Measurements from ENCODE around the gene TRIM5. TPM values are rescaled to one million over a fixed set of nuclear protein-coding genes. Genes with fewer than 3 reads are reported as not detected.
A peak's percentile ranks its signal among the peaks of the same experiment; 100 is the strongest.

Gene TRIM5
- total RNA-seq, 1 donor from 2014 or later: 45.1 TPM

- Histone ChIP-seq H3K9me3 (no peaks in the 10 kb centered on the region), H3K27me3 (no peaks in the 10 kb centered on the region), H3K36me3 (peaks cover 6 to 30% of the 10 kb centered on the region in 2 donors), H3K4me3 (no peak overlapping the region), H3K27ac (no peak overlapping the region), H3K4me1 (no peaks in the 10 kb centered on the region)
- TF ChIP-seq CTCF (IDR thresholded peaks at IDR 0.05): no peak
- intact Hi-C loops (cut with DNase I): no loop called here
- no peak for DNase-seq (ENCODE audit: low spot score in 2 of 2)
These were observed 52.8 kb downstream of the TRIM5 start for GRCh38 chr11:5631969-5632635.

GRCh38 chr11:5631417-5631816, 53.5 kb downstream of the TRIM5 start:
- H3K36me3 ChIP-seq: peaks cover 6 to 29% of the 10 kb centered on the region in 2 donors
- H3K27ac ChIP-seq: no peak overlapping the region
- H3K27me3 ChIP-seq: no peaks in the 10 kb centered on the region
- DNase-seq (ENCODE audit: low spot score in 2 of 2): no peak
- TF ChIP-seq CTCF (IDR thresholded peaks at IDR 0.05): no peak
- no peaks in the 10 kb centered on the region for H3K9me3 ChIP-seq
- no peak overlapping the region for H3K4me3 ChIP-seq
- intact Hi-C loops (cut with DNase I): no loop called here
- no peaks in the 10 kb centered on the region for H3K4me1 ChIP-seq

- DNase-seq (ENCODE audit: low spot score in 2 of 2): no peak
- Histone ChIP-seq H3K36me3 (no peaks in the 10 kb centered on the region), H3K27ac (no peak overlapping the region), H3K4me1 (peaks cover 0 to 18% of the 10 kb centered on the region in 2 donors), H3K9me3 (no peaks in the 10 kb centered on the region), H3K27me3 (no peaks in the 10 kb centered on the region), H3K4me3 (peak overlapping the region in 1 of 2 donors; percentile 68)
- intact Hi-C loops (cut with DNase I): no loop called here
- TF ChIP-seq CTCF (IDR thresholded peaks at IDR 0.05): no peak
These were observed 58.7 kb downstream of the TRIM5 start for GRCh38 chr11:5626196-5626595.

- DNase-seq (ENCODE audit: low spot score in 2 of 2): no peak
- no peaks in the 10 kb centered on the region for H3K27me3 ChIP-seq
- no peaks in the 10 kb centered on the region for H3K36me3 ChIP-seq
- no peak for TF ChIP-seq CTCF (IDR thresholded peaks at IDR 0.05)
- peak overlapping the region; percentile 62 to 68 for H3K4me3 ChIP-seq
- H3K9me3 ChIP-seq: no peaks in the 10 kb centered on the region
- intact Hi-C loops (cut with DNase I): loop anchor here (2.0 kb wide), 1 partner anchor 24 kb away; no protein-coding TSS in a partner anchor
- peak overlapping the region in 1 of 2 donors; percentile 50 for H3K27ac ChIP-seq
- H3K4me1 ChIP-seq: peaks cover 0 to 24% of the 10 kb centered on the region in 2 donors
These were observed 59.6 kb downstream of the TRIM5 start for GRCh38 chr11:5625281-5625680.

- H3K27me3 ChIP-seq: no peaks in the 10 kb centered on the region
- no peaks in the 10 kb centered on the region for H3K9me3 ChIP-seq
- peak in 1 of 2 donors; percentile 69 for DNase-seq (ENCODE audit: low spot score in 2 of 2)
- intact Hi-C loops (cut with DNase I): loop anchor here (2.0 to 5.0 kb wide), 2 partner anchors 24 to 58 kb away; no protein-coding TSS in a partner anchor
- H3K4me3 ChIP-seq: peak within 1 kb of the TSS; percentile 62 to 68
- TF ChIP-seq CTCF (IDR thresholded peaks at IDR 0.05): no peak
- no peaks in the 10 kb centered on the region for H3K36me3 ChIP-seq
- peaks cover 0 to 24% of the 10 kb centered on the region in 2 donors for H3K4me1 ChIP-seq
- H3K27ac ChIP-seq: peak within 1 kb of the TSS in 1 of 2 donors; percentile 50
These were observed 60.2 kb downstream of the TRIM5 start, which contains the start of gene TRIM34 for GRCh38 chr11:5624489-5625279. Gene TRIM34, plus strand, starts transcription at chr11:5625001. Its CDS starts 7,331 bp downstream, at chr11:5632332.
